SK-N-SH (cell line): ENCODE data around the gene PWP1. TPM values are rescaled to one million over a fixed set of nuclear protein-coding genes. Genes with fewer than 3 reads are reported as not detected.
A peak's percentile ranks its signal among the peaks of the same experiment; 100 is the strongest.

Experiments used
- CTCF ChIA-PET: fragments of 300-600, 350-600 bp; formaldehyde crosslinking; extraction: SDS; loops from one replicate; lab custom pipeline; 2021; lab: Yijun Ruan, JAX
- POLR2A ChIA-PET: fragments of 350-600 bp; sonication (Branson Sonifier 250); formaldehyde crosslinking; extraction: SDS; loops from one replicate; lab custom pipeline; 2020; ENCODE audit warnings: antibody characterized with exemption, inconsistent platforms; lab: Yijun Ruan, JAX
- DNase-seq: peaks from one replicate; pipeline ENCODE4 v3.0.0; 2012
- H2AFZ ChIP-seq: fragments of 200-600 bp; sonication (generic); 2 replicates; pipeline ENCODE4 v1.8.1; 2016; ENCODE audit warnings: antibody characterized with exemption, mild to moderate bottlenecking, low read depth
- H3F3A ChIP-seq: fragments of 200-600 bp; sonication (generic); replicated peaks from 2 replicates; pipeline ENCODE3; 2016; ENCODE audit warnings: antibody characterized with exemption, mild to moderate bottlenecking; ENCODE audit not compliant: insufficient read depth
- H3K27ac ChIP-seq, 2 experiments: fragments of 200-500 bp in 1 of 2; fragments of 200-600 bp in 1 of 2; sonication (Bioruptor generic) in 1 of 2; sonication (generic), shearing (Covaris generic) in 1 of 2; 2 replicates each; pipeline versions ENCODE4 v1.5.1 to v1.6.1; 2014 to 2016; ENCODE audit warnings: low read depth in 2 of 2, inconsistent platforms in 1 of 2, low read length in 1 of 2, mild to moderate bottlenecking in 1 of 2, mixed read lengths in 1 of 2
- H3K27me3 ChIP-seq: fragments of 200-600 bp; sonication (generic), shearing (Covaris generic); 2 replicates; pipeline ENCODE4 v1.6.1; 2016; ENCODE audit warnings: mixed run types; ENCODE audit not compliant: insufficient read depth
- H3K36me3 ChIP-seq, 2 experiments: fragments of 200-500 bp in 1 of 2; fragments of 200-600 bp in 1 of 2; sonication (Bioruptor generic) in 1 of 2; sonication (generic) in 1 of 2; replicated peaks in 1 of 2; 2 replicates each; pipeline versions ENCODE3 to v1.5.1; 2014 to 2016; ENCODE audit warnings: low read length in 1 of 2, mild to moderate bottlenecking in 1 of 2; ENCODE audit not compliant: insufficient read depth in 2 of 2, control insufficient read depth in 1 of 2
- H3K4me1 ChIP-seq, 2 experiments: fragments of 200-500 bp in 1 of 2; fragments of 200-600 bp in 1 of 2; sonication (Bioruptor generic) in 1 of 2; sonication (generic), shearing (Covaris generic) in 1 of 2; 2 replicates each; pipeline versions ENCODE4 v1.5.1 to v1.6.1; 2014 to 2016; ENCODE audit warnings: low read depth in 1 of 2, low read length in 1 of 2, mixed run types in 1 of 2; ENCODE audit not compliant: insufficient read depth in 2 of 2, control insufficient read depth in 1 of 2
- H3K4me2 ChIP-seq: fragments of 200-600 bp; sonication (generic), shearing (Covaris generic); 2 replicates; pipeline ENCODE4 v1.6.1; 2017; ENCODE audit warnings: mixed run types
- H3K4me3 ChIP-seq, 2 experiments: fragments of 200-500 bp in 1 of 2; fragments of 200-600 bp in 1 of 2; sonication (Bioruptor generic) in 1 of 2; sonication (generic), shearing (Covaris generic) in 1 of 2; 2 replicates each; pipeline versions ENCODE4 v1.5.1 to v1.8.1; 2014 to 2016; ENCODE audit warnings: low read depth in 2 of 2, inconsistent platforms in 1 of 2, low read length in 1 of 2, mild to moderate bottlenecking in 1 of 2, mixed read lengths in 1 of 2, moderate library complexity in 1 of 2
- H3K79me2 ChIP-seq: fragments of 200-600 bp; sonication (generic); 2 replicates; pipeline ENCODE4 v1.8.1; 2017; ENCODE audit warnings: mild to moderate bottlenecking; ENCODE audit not compliant: insufficient read depth
- H3K9ac ChIP-seq: fragments of 200-600 bp; sonication (generic); 2 replicates; pipeline ENCODE4 v1.6.1; 2017; ENCODE audit warnings: mixed run types
- H3K9me2 ChIP-seq: fragments of 200-600 bp; sonication (generic); 2 replicates; pipeline ENCODE4 v1.6.1; 2017; ENCODE audit warnings: mixed run types
- H3K9me3 ChIP-seq: fragments of 200-600 bp; sonication (generic); 2 replicates; pipeline ENCODE4 v1.6.1; 2017; ENCODE audit warnings: mixed run types, mild to moderate bottlenecking, moderate library complexity
- H4K20me1 ChIP-seq: fragments of 200-600 bp; sonication (generic); 2 replicates; pipeline ENCODE4 v1.6.1; 2017; ENCODE audit warnings: mild to moderate bottlenecking, mixed run types; ENCODE audit not compliant: insufficient read depth
- FOSL2 ChIP-seq: IDR thresholded peaks from 2 replicates; pipeline ENCODE4 v1.4.0; 2012; ENCODE audit warnings: low read depth, mild to moderate bottlenecking, moderate library complexity, borderline replicate concordance
- FOXJ3 ChIP-seq: sonication (generic); formaldehyde crosslinking; IDR thresholded peaks from 2 replicates; pipeline ENCODE4 v1.5.1; 2020; ENCODE audit warnings: mild to moderate bottlenecking, missing genetic modification reagents
- GATA2 ChIP-seq: sonication (generic); formaldehyde crosslinking; IDR thresholded peaks from 2 replicates; pipeline ENCODE4 v1.5.0; 2020; ENCODE audit warnings: mild to moderate bottlenecking, missing genetic modification reagents
- JUND ChIP-seq: IDR thresholded peaks from 2 replicates; pipeline ENCODE4 v1.4.0; 2012
- MXI1 ChIP-seq: IDR thresholded peaks from 2 replicates; pipeline ENCODE4 v1.6.1; 2012; ENCODE audit warnings: mild to moderate bottlenecking, low read depth, low read length, improper control_type of control experiment
- TCF12 ChIP-seq: IDR thresholded peaks from 2 replicates; pipeline ENCODE4 v1.4.0; 2012
- YY1 ChIP-seq: IDR thresholded peaks from 2 replicates; pipeline ENCODE4 v1.4.0; 2012; ENCODE audit warnings: low read depth, mild to moderate bottlenecking
- WGBS: methylation state at CpG from one replicate; pipeline ENCODE4 v1.1.6; 2017; ENCODE audit warnings: low lambda C conversion rate; 5-methylcytosine and 5-hydroxymethylcytosine counted together
- polyA plus RNA-seq, 3 experiments: library from polyadenylated mRNA; depleted of rRNA; stranded (reverse); fragments of >200 nt; gene quantifications; 2 replicates each; pipeline ENCODE4 v1.2.3, GENCODE V29; 2012
- TF ChIP-seq, protein P1 (sequence below): IDR thresholded peaks from 2 replicates; pipeline ENCODE4 v1.4.0; 2012; ENCODE audit warnings: low read depth
- TF ChIP-seq, protein P2 (sequence below): IDR thresholded peaks from 2 replicates; pipeline ENCODE4 v1.4.0; 2012; ENCODE audit warnings: low read depth, borderline replicate concordance

Gene PWP1
- polyA plus RNA-seq, 1 of the 3 experiments (the other 2 are of a cell fraction): 129 TPM

DNA sequence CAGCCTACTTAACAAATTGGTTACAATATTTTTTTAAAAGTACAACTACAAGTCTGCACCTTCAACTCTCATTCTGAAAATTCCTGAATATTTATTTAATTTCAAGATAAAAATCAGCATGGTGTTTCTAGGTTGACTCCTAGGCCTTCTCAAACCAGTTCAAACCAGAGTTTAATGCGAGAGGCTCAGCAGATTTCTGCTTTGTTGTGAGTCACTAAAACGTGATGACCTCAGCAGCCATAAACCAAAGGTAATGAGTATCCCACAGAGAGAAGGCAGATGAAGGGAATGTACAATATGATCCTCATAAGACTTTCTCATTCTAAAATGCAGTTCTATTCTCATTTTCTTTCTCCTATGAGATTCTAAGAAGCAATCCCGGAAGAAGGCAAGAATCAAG lies 73.8 kb downstream of the PWP1 start:
- Histone ChIP-seq H3K79me2 (peaks cover 60% of the 10 kb centered on the region), H2AFZ (no peak overlapping the region), H3K27me3 (no peaks in the 10 kb centered on the region), H3K9me2 (no peaks in the 10 kb centered on the region), H3F3A (peaks cover 8% of the 10 kb centered on the region), H3K9ac (peak overlapping the region; percentile 90), H3K4me3 (peak overlapping the region; percentile 82 to 89), H4K20me1 (peaks cover 24% of the 10 kb centered on the region), H3K36me3 (peaks cover 32 to 42% of the 10 kb centered on the region in 2 experiments), H3K4me2 (peak overlapping the region; percentile 83), H3K9me3 (no peaks in the 10 kb centered on the region), H3K4me1 (peaks cover 10 to 15% of the 10 kb centered on the region in 2 experiments; a peak in 2 of 4 replicates), H3K27ac (peak overlapping the region in 1 of 2 experiments; percentile 71; a peak in 3 of 4 replicates)
- DNase-seq: no peak
- 11% methylated on average over 3 of the region's 3 CpGs for WGBS
- ChIA-PET CTCF (interaction anchor here (1.8 to 9.0 kb wide), 2 partner anchors 16 to 126 kb away, joined by 4 to 68 read pairs; no protein-coding TSS in a partner anchor), POLR2A (interaction anchor here (1.3 kb wide), 1 partner anchor 144 kb away, joined by 3 read pairs; no protein-coding TSS in a partner anchor)
- TF ChIP-seq FOXJ3 (no peak), JUND (peak; percentile 47), FOSL2 (peak; percentile 53; the same call in 1 of the 2 replicates), MXI1 (peak; percentile 26; the same call in 1 of the 2 replicates)
- TF ChIP-seq, protein P1, sequence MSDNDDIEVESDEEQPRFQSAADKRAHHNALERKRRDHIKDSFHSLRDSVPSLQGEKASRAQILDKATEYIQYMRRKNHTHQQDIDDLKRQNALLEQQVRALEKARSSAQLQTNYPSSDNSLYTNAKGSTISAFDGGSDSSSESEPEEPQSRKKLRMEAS: 0 out of 2 replicates have a peak, but pooled peaks have one; percentile 25

DNA sequence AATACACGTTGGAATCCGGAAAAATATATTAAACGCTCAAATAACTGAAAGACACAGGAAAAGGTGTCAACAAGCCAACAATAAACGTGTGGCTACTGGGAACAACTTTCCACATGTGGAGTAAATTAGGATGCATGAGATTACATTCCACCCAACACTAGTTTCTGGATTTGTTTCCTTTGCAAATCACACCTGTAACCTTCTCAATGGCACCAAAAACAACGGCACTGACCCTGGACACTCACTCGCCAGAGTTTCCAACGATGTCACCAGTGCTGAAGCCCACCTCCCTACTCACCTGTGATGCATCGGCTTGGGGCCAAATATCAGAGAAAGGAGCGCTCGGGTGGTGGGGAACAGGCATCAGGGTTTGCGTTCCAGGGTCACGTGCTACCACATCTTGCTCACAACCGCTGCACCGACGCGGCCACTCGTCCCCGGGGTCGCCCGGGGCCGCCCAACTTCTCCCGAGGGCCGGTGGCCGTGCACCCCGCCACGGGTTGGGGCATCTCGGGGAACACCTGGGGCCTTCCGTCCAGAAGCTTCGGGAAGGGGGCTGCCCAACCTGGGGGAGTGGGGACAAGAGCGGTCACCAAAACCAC lies 74.7 kb downstream of the PWP1 start:
- peak overlapping the region; percentile 71 to 74 for H3K27ac ChIP-seq
- H3K9me3 ChIP-seq: no peaks in the 10 kb centered on the region
- peak overlapping the region; percentile 90 for H3K9ac ChIP-seq
- peak overlapping the region; percentile 82 to 89 for H3K4me3 ChIP-seq
- H2AFZ ChIP-seq: 0 out of 2 replicates have a peak overlapping the region, but pooled peaks have one; percentile 13
- H3K9me2 ChIP-seq: no peaks in the 10 kb centered on the region
- peaks cover 52% of the 10 kb centered on the region for H3K79me2 ChIP-seq
- WGBS: 3% methylated on average over 24 of the region's 30 CpGs
- H3K36me3 ChIP-seq: peaks cover 26 to 33% of the 10 kb centered on the region in 2 experiments
- TF ChIP-seq GATA2 (CRISPR knock-in tag): no peak
- no peak for TF ChIP-seq YY1
- TF ChIP-seq, protein P2, sequence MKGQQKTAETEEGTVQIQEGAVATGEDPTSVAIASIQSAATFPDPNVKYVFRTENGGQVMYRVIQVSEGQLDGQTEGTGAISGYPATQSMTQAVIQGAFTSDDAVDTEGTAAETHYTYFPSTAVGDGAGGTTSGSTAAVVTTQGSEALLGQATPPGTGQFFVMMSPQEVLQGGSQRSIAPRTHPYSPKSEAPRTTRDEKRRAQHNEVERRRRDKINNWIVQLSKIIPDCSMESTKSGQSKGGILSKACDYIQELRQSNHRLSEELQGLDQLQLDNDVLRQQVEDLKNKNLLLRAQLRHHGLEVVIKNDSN: peak; percentile 77; the same call in 1 of the 2 replicates
- no peak for TF ChIP-seq TCF12
- TF ChIP-seq, protein P1: peak; percentile 35
- peaks cover 10 to 15% of the 10 kb centered on the region in 2 experiments; a peak in 2 of 4 replicates for H3K4me1 ChIP-seq
- peak; percentile 58 for DNase-seq
- peaks cover 24% of the 10 kb centered on the region for H4K20me1 ChIP-seq
- H3K4me2 ChIP-seq: peak overlapping the region; percentile 83
- POLR2A ChIA-PET: no interaction called here
- CTCF ChIA-PET: interaction anchor here (0.8 to 9.0 kb wide), 5 partner anchors 83 to 158 kb away, joined by 3 to 68 read pairs (median 3); no protein-coding TSS in a partner anchor
- no peaks in the 10 kb centered on the region for H3K27me3 ChIP-seq
- H3F3A ChIP-seq: peaks cover 4% of the 10 kb centered on the region
